GM19455 (cell line): ENCODE results near the gene LEFTY1.

Experiments
- ATAC-seq: cut with Tn5 transposase; IDR thresholded peaks from one replicate; pipeline ENCODE4 v1.9.1; 2021; ENCODE audit not compliant: unreplicated experiment

The LEFTY1 gene

DNA sequence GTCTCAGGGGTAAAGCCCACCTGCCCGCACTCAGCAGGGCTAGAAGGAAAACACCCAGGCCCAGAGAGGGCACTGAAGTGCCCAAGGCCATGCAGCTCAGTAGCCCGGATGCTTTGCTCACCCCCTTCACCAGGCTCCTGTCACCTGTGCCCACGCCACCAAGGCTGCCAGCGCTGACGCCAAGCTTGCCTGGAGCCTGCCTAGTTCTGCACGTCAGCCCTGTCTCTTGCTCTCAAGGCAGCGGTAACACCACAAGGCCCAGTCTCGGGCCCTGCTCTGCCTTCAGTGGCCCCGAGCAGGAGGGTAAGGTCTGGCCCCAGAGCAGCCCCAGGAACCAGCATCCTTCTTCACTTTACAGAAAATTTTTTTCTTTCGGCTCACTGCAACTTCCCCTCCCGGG lies 14.5 kb downstream of the LEFTY1 start:
- no peak for ATAC-seq

DNA sequence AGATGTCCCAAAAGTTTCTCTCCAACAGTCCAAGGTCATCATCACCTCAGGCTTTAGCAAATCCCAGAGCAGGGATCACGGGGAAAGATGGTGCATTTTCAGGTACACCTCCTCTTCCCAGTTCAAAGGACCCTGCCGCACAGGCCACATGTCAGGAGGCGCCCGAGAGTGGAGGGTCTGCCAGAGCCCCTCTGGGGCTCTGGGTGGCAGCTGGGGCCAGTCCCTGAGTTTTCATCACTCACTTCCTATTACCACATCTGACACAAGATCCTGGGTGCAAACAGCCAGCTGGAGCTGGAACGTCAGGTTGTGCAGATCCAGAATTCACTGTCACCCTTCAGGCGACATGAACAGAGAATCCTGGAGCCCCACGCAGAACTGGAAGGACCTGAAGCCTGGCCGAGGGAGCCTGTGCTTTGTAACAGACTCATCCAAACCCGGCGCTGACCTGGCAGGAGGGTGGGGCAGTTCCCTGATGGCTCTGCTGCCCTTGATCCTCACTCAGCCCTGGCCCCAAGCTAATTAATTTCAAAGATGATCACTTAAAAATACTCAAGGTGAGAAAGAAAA lies 15.6 kb downstream of the LEFTY1 start:
- no peak for ATAC-seq

DNA sequence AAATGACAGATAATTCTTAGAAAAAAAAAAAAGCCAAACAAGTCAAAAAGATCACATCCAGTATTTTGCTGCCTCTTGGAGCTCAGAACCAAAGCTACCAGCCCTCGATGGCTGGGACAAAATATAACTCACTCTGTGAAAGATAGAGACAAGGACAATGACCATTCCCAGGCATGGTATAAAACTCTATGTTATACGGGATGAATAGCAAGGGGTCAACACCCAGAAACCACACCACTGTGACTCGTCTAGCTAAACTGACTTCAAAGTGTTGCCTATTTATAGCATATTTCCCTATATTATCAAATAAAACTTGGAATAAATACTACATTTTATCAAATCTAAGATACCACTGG lies 16.9 kb downstream of the LEFTY1 start:
- no peak for ATAC-seq

DNA sequence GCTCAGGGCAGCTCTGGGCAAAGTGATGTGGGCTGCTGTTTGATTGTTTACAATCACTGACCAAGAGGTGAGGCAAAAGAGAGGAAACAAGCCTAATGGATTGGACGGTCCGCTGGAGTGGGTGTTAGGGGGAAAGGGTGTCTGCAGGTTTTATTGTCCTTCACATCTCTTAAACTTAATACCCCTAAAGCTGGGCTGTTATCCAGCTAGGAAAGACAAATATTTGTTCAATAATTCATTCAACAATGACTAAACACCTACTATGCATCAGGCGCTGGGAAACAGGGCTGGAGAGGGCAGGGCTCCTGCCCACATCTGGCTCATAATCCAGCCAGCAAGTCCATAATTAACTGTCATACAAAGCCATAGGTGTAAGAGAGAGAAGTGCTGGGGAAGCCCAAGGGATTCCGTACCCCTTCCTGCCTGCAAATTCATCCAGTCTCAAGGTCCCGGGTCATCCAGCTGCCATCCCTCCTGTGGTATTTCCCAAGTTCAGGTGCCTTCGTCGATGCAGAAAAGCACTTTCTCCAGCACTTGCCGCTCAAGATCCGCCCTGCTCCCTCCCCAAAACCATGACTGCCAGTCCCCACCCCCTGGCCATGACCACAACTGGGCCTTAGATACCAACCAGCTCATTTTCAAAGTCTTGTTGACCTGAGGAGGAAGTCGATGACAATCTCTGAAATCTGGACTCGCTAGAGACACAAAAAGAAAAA lies 17.4 kb downstream of the LEFTY1 start:
- no peak for ATAC-seq

DNA sequence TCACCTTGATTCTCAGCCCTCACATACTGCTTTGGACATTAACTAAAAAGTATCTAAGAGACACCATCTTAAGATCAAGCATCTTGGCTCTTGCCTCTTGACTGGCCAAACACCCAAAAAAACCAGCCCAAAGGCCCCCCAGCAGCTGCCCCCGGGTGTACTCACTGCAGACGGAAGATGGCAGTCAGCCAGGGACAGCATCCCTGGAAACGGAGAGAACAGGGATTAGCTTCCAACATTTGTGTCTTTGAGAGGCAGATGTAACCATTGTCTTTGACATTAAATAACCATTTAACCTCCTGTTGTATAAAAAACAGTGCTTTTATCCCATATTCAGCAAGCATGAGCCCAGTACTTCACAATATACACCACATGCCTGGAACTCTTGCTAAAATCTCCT lies 18.0 kb downstream of the LEFTY1 start:
- no peak for ATAC-seq

DNA sequence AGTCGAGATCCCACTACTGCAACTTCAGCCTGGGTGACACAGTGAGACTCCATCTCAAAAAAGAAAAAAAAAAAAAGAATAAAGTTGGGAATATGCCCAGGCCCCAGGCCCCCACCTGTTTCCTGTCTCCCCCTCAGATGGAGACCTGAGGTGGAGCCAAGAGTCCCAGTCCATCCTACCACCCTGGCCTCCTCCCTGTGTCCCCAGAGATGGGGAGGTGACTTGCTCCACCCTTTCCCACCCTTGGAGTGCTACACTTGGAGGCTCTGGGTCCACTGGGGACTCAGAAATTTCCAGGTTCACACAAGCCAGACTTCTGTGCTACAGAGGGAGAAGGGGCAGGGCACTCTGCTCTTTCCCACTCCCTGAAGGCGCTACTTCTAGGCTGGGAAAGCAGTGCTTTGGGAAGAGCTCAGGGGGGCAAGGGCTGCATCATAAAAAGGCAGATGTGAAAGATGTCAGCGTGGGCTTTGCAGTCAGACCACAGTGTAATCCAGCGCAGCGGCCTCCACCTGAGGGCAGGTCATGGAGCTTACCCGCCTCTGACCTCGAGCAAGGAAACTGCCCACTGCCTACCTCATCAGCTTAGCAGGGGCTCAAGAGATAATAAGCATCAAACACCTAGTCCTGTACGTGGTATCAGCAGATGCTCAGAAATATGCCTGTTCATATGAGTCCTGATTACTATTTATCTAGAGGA lies 20.2 kb downstream of the LEFTY1 start:
- ATAC-seq: no peak

DNA sequence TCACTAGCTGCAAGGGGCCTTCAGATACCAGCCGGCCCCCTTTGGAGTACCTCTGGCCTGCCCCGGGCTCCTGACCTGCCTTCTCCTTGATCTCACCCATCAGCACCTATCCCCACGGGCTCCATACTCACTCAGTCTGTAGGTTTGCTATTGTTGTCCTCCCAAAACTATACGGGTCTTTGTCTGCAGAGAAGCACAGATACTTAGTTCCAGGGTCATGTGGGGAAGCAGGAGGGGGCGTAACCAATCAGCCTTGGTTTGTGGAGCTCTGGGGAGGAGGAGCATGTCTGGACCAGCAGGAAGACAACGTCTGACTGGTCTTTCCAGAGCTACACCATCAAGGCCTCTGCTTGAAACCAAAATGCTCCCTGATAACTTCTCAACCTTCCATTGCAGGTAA lies 22.0 kb downstream of the LEFTY1 start:
- no peak for ATAC-seq

DNA sequence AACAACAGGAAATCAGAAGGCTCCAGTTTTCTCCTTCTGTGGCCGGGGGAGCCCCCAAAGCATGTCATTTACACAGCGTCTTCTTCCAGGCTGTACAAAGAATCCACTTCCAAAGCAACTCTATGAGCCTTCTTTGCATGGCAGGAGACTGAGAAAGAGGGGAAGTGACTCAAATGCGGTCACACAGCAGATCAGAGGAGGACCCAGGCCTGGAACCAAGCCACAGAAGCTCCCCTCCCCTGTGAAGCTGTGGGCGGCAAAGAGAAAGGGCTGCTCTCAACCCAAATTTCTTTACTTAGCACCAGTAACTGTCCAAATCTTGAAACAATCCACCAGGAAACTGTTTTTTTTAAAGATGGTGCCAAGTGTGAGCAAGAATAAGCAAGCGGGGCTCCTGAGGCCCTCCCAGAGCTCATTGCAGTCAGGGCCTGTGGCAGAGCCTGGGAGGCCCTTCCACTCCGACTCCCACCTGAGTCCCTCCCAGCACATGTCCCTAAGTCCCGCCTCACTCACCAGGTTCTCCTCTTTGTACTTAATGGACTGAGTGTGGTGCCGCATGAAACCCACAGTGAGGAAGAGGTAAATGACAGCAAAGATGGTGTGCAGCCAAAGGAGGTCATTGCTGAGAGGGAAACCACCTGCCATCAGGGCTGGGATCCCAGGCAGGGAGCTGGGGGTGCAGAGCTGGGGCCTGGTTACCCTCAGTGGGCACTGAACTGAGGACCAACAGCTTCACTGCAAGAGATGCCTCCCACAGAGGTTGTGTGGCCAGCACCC lies 22.7 kb downstream of the LEFTY1 start:
- no peak for ATAC-seq

DNA sequence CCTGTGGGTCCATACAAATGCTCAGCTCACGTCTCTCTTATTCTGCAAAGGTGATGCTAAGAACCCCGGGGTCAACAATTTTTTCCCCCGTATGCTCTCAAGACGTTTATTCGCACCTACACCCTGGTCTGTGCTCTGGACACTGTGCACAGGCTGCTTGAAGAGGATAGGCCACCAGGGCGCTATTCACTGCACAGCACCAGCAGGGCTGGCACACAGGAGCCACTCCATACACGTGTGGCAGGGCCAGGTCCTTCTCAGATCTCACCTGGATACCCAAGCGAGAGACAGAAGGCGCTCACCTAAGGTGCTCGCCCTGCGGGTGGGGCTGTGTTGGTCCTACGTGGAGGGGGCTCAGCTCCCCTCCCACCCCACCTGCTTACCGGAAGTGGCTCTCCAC lies 23.4 kb downstream of the LEFTY1 start:
- ATAC-seq: no peak

DNA sequence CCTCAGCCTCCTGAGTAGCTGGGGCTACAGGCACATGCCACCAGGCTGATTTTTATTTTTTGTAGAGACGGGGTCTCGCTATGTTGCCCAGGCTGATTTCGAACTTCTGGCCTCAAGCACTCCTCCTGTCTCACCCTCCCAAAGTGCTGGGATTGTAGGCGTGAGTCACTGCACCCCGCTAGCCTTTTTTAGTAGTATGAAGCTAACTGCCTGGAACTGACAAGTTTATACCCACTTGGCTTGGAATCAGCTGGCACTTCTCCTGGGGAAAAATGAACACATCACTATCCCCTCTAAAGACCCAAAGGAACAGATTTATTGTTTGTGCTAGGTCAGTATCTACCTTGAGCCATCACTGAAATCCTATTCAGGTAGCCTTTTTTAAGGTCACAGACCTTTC lies 25.8 kb downstream of the LEFTY1 start:
- ATAC-seq: no peak

DNA sequence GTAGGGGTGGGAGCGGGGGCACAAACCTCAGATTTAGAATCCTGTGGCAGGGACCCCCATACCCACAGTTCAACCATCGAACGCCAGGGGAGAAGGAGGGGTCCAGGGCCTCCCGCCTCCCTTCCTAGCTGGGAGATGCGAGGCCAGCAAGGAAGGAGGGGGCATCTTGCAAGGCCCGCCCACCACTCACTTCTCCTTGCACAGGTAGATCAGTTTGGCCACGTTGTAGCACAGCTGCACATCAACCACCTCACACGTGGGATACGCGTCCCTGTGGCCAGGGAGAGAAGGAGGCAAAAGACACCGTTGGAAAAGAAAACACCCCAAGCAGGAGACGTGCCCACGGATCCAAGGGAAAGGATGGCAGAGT lies 26.4 kb downstream of the LEFTY1 start:
- no peak for ATAC-seq

DNA sequence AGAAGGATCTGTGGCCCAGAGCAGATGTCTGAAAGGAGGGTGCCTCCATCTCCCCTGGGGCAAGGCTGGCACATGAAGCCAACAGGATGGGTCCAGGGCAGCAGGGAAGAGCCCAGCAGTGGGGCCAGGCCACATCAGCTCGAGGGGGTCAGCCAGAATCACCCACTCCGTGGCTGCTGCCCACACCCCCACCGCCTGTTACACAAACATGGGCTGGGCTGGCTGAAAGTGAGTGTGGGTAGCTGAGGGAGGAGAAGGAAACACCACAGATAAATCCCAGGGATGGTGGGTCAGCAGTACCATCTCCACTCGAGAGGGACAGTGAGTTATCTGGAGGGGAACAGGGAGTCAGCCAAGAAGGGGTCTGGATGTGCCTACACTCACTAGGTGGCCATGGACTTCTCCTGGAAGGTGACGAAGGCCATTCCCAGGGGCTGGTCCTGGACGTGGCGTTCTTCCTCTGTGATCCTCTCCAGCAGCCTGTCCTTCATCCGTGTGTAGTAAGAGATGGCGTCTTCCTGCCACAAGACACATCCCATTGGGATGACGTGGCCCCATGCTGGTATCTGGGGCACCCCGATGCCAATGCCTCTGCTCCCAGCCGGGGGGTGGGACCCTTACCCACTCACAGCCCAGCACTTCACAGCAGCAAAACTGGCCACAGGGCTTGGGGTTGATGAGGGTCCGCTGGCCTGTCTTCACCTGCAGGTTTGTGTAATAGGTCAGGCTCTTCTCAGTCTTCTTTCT lies 26.9 kb downstream of the LEFTY1 start:
- ATAC-seq: no peak

DNA sequence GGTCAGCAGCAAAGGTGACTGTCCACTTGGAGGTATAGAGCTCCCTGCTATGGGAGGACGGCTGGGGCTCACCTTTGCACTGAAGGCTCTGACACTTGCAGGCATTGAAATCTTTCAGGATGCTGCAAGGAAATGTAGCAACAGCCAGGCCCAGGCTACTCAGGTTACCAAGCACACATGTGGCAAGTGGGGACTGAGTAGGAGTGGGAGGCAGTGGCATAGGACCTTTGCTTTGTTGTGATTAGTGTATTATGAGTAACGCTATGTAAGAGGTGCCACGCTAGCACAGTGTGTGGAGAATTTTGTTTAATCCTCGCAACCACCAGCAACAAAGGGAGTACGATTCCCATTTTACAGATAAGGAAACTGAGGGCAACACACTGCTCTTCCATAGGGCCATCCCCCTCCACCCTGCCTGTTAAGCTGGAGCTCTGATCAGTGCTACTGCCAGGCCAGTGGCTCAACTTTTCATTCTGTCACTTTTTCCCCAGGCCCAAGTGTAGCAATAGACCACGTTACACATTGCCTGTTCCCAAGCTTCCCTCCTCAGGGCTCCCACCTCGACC lies 28.0 kb downstream of the LEFTY1 start:
- ATAC-seq: no peak

DNA sequence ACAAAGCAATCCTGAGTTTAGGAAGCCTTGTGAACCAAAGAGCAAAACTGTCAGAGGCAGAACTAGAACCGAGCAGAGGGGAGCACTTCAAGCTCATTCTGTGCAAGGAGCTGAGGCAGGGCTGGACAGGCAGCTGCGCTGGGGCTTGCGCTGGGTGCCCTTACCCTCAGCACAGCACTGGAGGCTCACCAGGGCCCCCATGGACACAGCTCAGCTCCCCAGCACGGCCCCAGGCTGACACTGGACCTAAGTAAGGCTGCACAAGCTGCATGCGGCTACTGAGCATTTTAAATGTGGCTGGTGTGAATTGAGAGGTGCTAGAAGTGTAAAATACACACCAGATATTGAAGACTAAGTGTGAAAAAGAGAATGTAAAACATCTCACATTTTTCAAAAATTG lies 28.8 kb downstream of the LEFTY1 start:
- no peak for ATAC-seq

DNA sequence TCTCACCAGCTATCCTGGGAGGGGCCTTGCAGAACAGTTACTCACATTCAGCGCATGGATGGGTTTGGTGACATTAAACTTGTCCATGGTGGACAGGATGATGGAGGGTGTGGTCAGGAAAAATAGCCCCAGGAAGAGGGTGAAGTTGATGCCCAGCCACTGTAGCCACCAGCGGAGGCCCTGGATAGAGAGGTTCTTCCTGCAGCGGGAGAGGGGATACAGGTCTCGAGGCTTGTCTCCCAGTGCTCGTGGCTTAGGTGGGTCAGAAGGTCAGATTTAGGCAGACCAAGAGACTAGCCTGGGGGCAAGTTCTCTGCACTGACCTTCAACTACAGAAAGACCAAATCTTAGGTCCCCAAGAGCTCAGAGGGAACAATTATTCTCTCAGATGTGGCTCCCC lies 29.8 kb downstream of the LEFTY1 start:
- no peak for ATAC-seq

DNA sequence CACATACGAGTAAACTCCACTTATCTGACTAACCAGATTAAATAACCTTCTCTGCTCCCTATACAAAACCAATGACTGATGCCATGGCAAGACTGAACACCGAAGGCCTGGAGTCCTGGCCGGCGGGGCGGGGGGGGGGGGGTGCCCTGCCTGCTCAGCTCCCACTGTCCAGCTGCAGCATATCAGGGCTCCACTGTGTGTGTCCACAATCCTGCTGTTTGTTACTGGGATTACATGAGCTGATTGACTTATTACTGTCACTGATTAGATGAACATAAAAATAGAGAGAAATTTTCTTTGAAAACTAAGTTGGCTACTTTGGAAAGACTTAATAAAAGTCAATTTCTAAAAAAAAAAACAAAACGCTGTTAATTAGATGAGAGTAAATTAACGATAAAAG lies 31.7 kb downstream of the LEFTY1 start:
- ATAC-seq: no peak

DNA sequence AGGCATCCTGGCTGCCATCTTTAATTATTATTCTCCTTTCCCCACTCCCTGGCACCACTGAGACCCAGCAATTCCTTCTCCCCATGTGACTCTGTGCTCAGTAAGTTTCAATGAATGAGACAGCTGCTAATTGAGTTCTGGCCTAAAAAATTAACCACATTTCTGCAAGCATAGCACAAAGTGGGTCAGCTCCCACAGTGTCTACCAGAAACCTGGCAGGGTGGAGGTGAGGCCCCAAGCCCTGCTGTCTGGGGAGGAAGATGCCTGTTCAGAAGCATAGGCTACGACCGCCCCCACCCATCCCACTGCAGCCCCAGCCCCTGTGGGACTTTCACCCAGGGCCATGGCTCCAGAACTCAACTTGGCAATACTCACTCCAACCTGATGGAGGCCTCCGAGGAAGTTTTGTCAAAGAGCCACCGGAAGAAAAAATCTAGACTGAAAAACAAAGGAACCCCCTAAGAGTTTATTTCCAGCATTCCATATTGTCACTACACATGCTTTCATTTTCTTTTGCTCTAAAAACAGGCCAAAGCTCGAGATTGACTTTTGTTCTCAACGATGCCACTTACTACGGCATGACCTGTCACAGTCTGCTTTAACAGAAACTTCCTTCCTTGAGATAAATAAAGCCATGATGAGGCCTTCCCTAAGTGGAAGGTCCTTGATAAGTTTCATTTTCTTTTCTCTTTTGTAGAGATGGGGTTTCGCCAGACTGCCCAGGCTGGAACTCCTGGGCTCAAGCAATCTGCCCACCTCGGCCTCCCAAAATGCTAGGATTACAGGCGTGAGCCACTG lies 33.2 kb downstream of the LEFTY1 start:
- ATAC-seq: no peak

DNA sequence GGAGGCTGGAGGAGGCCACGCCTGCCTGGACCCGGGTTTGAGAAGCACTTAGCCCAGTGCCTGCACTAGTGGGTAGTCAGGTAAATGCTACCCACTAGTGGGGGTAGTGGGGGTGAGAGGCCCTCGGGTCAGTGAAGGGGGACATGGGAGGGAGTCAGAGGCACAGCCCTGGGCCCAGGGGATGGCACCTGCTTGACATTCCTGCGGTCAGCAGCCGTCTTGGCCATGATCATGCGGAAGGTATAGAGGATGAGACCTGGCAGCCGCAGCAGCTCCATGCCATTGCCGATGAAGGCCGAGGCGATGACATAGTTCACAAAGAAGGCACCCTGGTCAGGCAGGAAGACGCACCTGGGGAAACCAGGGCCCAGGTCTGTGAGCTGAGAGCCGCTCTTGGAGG lies 35.5 kb downstream of the LEFTY1 start:
- no peak for ATAC-seq

DNA sequence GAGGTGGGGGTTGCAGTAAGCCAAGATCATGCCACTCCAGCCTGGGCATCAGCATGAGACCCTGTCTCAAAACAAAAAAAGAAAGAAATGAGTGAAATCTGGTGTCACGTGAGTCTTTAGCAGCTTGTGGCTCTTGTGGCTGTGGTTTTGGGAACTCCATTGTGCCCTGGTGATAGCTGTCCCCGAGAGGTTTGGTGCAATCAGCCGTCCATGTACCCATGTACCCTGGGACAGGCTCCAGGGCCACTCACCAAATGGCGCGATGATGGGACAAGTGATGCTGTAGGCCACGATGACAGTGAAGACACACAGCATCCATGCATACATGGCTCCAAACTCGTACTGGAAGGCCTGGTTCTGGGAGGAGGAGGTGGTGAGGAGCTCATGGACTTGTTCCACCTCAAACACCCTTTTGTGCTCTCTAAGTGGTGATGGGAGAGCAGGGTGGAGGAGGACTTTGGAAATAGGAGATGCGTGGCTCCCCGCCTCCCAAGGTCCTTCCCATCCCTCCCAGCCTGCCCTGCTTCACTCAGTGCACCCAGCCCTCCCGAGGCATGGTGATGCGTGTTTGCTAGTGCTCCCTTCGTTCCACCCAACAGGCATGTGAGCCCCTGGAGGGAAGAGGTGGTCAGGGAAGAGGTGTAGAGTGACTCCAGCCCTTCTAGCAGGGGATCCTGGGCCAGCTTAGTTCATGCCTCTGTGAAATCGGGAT lies 36.4 kb downstream of the LEFTY1 start:
- ATAC-seq: no peak
